ENCODE data around the gene MAP3K21.

MAP3K21 gene

DNA sequence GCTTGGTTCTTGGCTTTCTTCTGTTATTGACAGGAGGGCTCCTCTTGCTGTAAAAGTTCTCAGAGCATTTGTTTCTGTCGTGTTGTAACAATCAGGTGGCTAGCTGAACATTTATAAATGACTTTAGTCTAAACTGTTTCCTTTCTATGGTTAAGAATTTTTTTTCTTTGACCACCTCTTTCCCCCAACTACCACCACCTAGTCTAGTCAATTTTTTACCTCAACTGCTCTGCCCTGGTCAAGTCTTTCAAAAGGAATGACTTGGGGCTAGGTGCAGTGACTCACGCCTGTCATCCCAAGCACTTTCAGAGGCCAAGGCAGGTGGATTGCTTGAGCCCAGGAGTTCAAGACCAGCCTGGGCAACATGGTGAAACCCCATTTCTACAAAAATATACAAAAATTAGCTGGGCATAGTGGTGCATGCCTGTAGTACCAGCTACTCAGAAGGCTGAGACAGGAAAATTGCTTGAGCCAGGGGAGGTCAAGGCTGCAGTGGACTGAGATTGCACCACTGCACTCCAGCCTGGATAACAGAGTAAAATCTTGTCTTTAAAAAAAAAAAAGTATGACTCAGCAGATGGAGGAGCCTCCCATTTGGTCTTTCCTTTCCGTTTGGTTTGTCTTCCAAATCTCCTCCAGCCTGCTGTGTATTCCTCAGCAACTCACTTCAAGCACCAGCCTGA lies 40.7 kb downstream of the MAP3K21 start:
- Histone ChIP-seq H3K9me2 (replicated peaks; ENCODE audit: insufficient read depth, low read length) (no peaks in the 10 kb centered on the region), H2AFZ (ENCODE audit: low read length) (no peak overlapping the region), H3K4me2 (ENCODE audit: low read depth, low read length) (no peak overlapping the region), H3K36me3 (replicated peaks; ENCODE audit: insufficient read depth, low read length) (no peaks in the 10 kb centered on the region), H3K4me3 (ENCODE audit: low read length) (no peak overlapping the region), H3K9me3 (replicated peaks; ENCODE audit: insufficient read depth, low read length) (no peaks in the 10 kb centered on the region), H3F3A (ENCODE audit: insufficient read depth, low read length) (no peaks in the 10 kb centered on the region), H3K9ac (ENCODE audit: low read length) (no peak overlapping the region), H3K27ac (ENCODE audit: low read length) (no peak overlapping the region), H4K20me1 (ENCODE audit: insufficient read depth, low read length) (no peaks in the 10 kb centered on the region), H3K79me2 (ENCODE audit: low read length) (no peaks in the 10 kb centered on the region), H3K4me1 (ENCODE audit: low read length) (no peaks in the 10 kb centered on the region), H3K27me3 (replicated peaks; ENCODE audit: insufficient read depth, low read length) (no peaks in the 10 kb centered on the region)
- TF ChIP-seq EZH2phosphoT487 (IDR thresholded peaks at IDR 0.05; ENCODE audit: low read length): no peak
- no peak for TF ChIP-seq EZH2 (optimal IDR thresholded peaks at IDR 0.05; ENCODE audit: low read depth, low read length)
- TF ChIP-seq, protein P1, sequence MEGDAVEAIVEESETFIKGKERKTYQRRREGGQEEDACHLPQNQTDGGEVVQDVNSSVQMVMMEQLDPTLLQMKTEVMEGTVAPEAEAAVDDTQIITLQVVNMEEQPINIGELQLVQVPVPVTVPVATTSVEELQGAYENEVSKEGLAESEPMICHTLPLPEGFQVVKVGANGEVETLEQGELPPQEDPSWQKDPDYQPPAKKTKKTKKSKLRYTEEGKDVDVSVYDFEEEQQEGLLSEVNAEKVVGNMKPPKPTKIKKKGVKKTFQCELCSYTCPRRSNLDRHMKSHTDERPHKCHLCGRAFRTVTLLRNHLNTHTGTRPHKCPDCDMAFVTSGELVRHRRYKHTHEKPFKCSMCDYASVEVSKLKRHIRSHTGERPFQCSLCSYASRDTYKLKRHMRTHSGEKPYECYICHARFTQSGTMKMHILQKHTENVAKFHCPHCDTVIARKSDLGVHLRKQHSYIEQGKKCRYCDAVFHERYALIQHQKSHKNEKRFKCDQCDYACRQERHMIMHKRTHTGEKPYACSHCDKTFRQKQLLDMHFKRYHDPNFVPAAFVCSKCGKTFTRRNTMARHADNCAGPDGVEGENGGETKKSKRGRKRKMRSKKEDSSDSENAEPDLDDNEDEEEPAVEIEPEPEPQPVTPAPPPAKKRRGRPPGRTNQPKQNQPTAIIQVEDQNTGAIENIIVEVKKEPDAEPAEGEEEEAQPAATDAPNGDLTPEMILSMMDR (IDR thresholded peaks at IDR 0.05; ENCODE audit: low read length): no peak
- no peak for DNase-seq

DNA sequence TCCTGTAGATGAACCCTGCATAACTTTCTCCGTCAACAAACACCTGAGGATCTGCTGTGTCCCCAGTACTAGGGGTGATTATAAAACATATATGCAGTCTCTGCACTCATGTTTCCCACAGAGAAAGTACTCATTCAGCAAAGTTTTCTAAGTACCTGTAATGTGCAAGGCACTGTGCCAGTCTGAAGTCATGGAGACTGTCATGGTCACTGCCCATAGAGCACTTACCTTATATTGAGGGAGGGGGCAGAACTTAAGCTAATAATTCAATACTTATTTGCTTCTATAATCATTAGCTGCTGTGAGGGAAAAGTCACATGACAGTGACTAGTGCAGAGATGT lies 41.2 kb downstream of the MAP3K21 start:
- no peak overlapping the region for H3K4me2 ChIP-seq (ENCODE audit: low read depth, low read length)
- H3K4me1 ChIP-seq (ENCODE audit: low read length): no peaks in the 10 kb centered on the region
- no peak overlapping the region for H3K4me3 ChIP-seq (ENCODE audit: low read length)
- no peaks in the 10 kb centered on the region for H3K9me3 ChIP-seq (replicated peaks; ENCODE audit: insufficient read depth, low read length)
- no peak for DNase-seq
- H2AFZ ChIP-seq (ENCODE audit: low read length): no peak overlapping the region
- H3F3A ChIP-seq (ENCODE audit: insufficient read depth, low read length): no peaks in the 10 kb centered on the region
- H3K27me3 ChIP-seq (replicated peaks; ENCODE audit: insufficient read depth, low read length): no peaks in the 10 kb centered on the region
- no peaks in the 10 kb centered on the region for H3K36me3 ChIP-seq (replicated peaks; ENCODE audit: insufficient read depth, low read length)
- no peaks in the 10 kb centered on the region for H3K9me2 ChIP-seq (replicated peaks; ENCODE audit: insufficient read depth, low read length)
- H3K9ac ChIP-seq (ENCODE audit: low read length): no peak overlapping the region
- TF ChIP-seq, protein P1 (IDR thresholded peaks at IDR 0.05; ENCODE audit: low read length): no peak
- TF ChIP-seq EZH2phosphoT487 (IDR thresholded peaks at IDR 0.05; ENCODE audit: low read length) (no peak), EZH2 (optimal IDR thresholded peaks at IDR 0.05; ENCODE audit: low read depth, low read length) (no peak)
- no peaks in the 10 kb centered on the region for H3K79me2 ChIP-seq (ENCODE audit: low read length)
- no peaks in the 10 kb centered on the region for H4K20me1 ChIP-seq (ENCODE audit: insufficient read depth, low read length)
- no peak overlapping the region for H3K27ac ChIP-seq (ENCODE audit: low read length)

DNA sequence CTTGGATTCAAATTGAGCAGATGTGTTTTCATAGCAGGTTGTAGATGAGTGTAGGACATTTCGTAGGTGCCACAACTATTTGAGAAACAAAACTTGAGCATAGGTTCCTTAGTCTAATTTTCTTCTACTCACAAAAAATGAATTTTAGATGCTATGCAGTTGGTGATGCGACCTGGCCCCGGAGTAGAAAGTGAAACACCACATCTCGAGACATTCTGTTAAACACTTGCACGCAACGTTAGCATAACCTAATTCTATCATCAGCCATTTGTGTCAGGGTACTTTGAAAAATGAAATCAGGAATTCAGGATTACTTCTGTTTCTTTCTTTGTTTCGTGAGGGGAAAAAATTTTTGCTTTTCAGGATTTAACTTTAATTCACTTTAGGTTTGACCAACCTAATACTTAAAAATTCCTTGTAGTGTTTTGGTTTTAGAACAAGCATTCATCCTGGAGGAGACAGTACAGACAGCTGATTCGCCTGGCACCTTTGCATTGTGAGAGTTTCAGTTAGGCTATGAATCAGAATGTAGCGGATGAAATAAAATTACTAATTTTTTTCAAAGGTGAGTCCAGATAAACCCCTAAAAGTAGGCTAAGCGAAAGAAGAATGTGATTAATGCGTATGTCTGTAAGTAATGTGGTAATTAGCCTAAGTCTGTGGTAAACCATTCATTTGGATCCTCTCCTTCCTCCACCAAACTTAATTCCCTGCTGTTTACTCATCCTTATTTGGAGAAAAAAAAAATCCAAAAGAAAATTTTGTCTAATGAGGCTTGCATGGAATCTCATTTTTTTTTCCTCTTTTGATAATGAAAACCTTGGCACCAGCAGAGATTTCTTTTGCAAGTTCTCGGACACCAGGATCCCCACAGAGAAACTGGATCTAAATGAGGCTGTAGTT lies 44.9 kb downstream of the MAP3K21 start:
- no peak for TF ChIP-seq EZH2 (optimal IDR thresholded peaks at IDR 0.05; ENCODE audit: low read depth, low read length)
- no peak for TF ChIP-seq EZH2phosphoT487 (IDR thresholded peaks at IDR 0.05; ENCODE audit: low read length)
- TF ChIP-seq, protein P1 (IDR thresholded peaks at IDR 0.05; ENCODE audit: low read length): no peak
- no peak overlapping the region for H2AFZ ChIP-seq (ENCODE audit: low read length)
- H3K4me3 ChIP-seq (ENCODE audit: low read length): no peak overlapping the region
- no peaks in the 10 kb centered on the region for H3K9me3 ChIP-seq (replicated peaks; ENCODE audit: insufficient read depth, low read length)
- no peaks in the 10 kb centered on the region for H3F3A ChIP-seq (ENCODE audit: insufficient read depth, low read length)
- H3K9ac ChIP-seq (ENCODE audit: low read length): no peak overlapping the region
- no peaks in the 10 kb centered on the region for H3K4me1 ChIP-seq (ENCODE audit: low read length)
- no peaks in the 10 kb centered on the region for H3K27me3 ChIP-seq (replicated peaks; ENCODE audit: insufficient read depth, low read length)
- H3K9me2 ChIP-seq (replicated peaks; ENCODE audit: insufficient read depth, low read length): no peaks in the 10 kb centered on the region
- H3K79me2 ChIP-seq (ENCODE audit: low read length): no peaks in the 10 kb centered on the region
- H3K36me3 ChIP-seq (replicated peaks; ENCODE audit: insufficient read depth, low read length): no peaks in the 10 kb centered on the region
- H4K20me1 ChIP-seq (ENCODE audit: insufficient read depth, low read length): no peaks in the 10 kb centered on the region
- no peak overlapping the region for H3K4me2 ChIP-seq (ENCODE audit: low read depth, low read length)
- H3K27ac ChIP-seq (ENCODE audit: low read length): no peak overlapping the region
- DNase-seq: no peak
